ENCODE results near the gene MRNIP. TPM values are rescaled to one million over a fixed set of nuclear protein-coding genes. Genes with fewer than 3 reads are reported as not detected.
A peak's percentile ranks its signal among the peaks of the same experiment; 100 is the strongest.

Gene MRNIP
- total RNA-seq, 6 experiments from 2014 or later: 8.2 to 13.5 (median 9.9) TPM

- no peak for DNase-seq
- TF ChIP-seq CTCF (IDR thresholded peaks at IDR 0.05): no peak
- H3K27me3 Mint-ChIP-seq (ENCODE audit: insufficient read depth): peaks cover 2% of the 10 kb centered on the region
- H3K27ac Mint-ChIP-seq: no peak overlapping the region
- peaks cover 42% of the 10 kb centered on the region for H3K36me3 Mint-ChIP-seq (ENCODE audit: low read depth)
- no peak overlapping the region for H3K4me3 Mint-ChIP-seq
- H3K4me1 Mint-ChIP-seq (ENCODE audit: low read depth): peaks cover 11% of the 10 kb centered on the region
- H3K9me3 Mint-ChIP-seq: no peaks in the 10 kb centered on the region
Measured at GRCh38 chr5:179864686-179865085, 6.1 kb upstream of the MRNIP start.

- Mint-ChIP-seq H3K36me3 (ENCODE audit: low read depth) (peaks cover 42% of the 10 kb centered on the region), H3K4me1 (ENCODE audit: low read depth) (peaks cover 12% of the 10 kb centered on the region), H3K27ac (no peak overlapping the region), H3K27me3 (ENCODE audit: insufficient read depth) (peaks cover 3% of the 10 kb centered on the region), H3K9me3 (no peaks in the 10 kb centered on the region), H3K4me3 (no peak overlapping the region)
- TF ChIP-seq CTCF (IDR thresholded peaks at IDR 0.05): no peak
- no peak for DNase-seq
Measured at GRCh38 chr5:179863449-179864085, 5.0 kb upstream of the MRNIP start.

- no peak for DNase-seq
- Mint-ChIP-seq H3K27ac (no peak overlapping the region), H3K9me3 (no peaks in the 10 kb centered on the region)
Measured at GRCh38 chr5:179862891-179863290, 4.3 kb upstream of the MRNIP start.

GRCh38 chr5:179862296-179862695 lies 3.7 kb upstream of the MRNIP start:
- H3K4me1 Mint-ChIP-seq (ENCODE audit: low read depth): peaks cover 22% of the 10 kb centered on the region
- no peak for TF ChIP-seq CTCF (IDR thresholded peaks at IDR 0.05)
- H3K27me3 Mint-ChIP-seq (ENCODE audit: insufficient read depth): peaks cover 4% of the 10 kb centered on the region
- DNase-seq: no peak
- H3K4me3 Mint-ChIP-seq: no peak overlapping the region
- peaks cover 41% of the 10 kb centered on the region for H3K36me3 Mint-ChIP-seq (ENCODE audit: low read depth)
- no peaks in the 10 kb centered on the region for H3K9me3 Mint-ChIP-seq
- H3K27ac Mint-ChIP-seq: no peak overlapping the region

More at GRCh38 chr5:179862891-179863290, 4.3 kb upstream of the MRNIP start:
- Mint-ChIP-seq H3K4me3 (no peak overlapping the region), H3K36me3 (ENCODE audit: low read depth) (peaks cover 42% of the 10 kb centered on the region), H3K27me3 (ENCODE audit: insufficient read depth) (peaks cover 4% of the 10 kb centered on the region), H3K4me1 (ENCODE audit: low read depth) (peaks cover 16% of the 10 kb centered on the region)
- no peak for TF ChIP-seq CTCF (IDR thresholded peaks at IDR 0.05)

GRCh38 chr5:179860301-179860700 lies 1.7 kb upstream of the MRNIP start:
- Mint-ChIP-seq H3K27me3 (ENCODE audit: insufficient read depth) (peaks cover 4% of the 10 kb centered on the region), H3K36me3 (ENCODE audit: low read depth) (peaks cover 32% of the 10 kb centered on the region), H3K4me3 (peak overlapping the region; percentile 64), H3K27ac (peak overlapping the region; percentile 63; the same call in 1 of the 2 replicates), H3K4me1 (ENCODE audit: low read depth) (peaks cover 24% of the 10 kb centered on the region), H3K9me3 (no peaks in the 10 kb centered on the region)
- no peak for DNase-seq
- TF ChIP-seq CTCF (IDR thresholded peaks at IDR 0.05): no peak

Data from HFFc6 (cell line).